Dermis microvascular lymphatic vessel endothelial cell (primary cell): ENCODE results near the gene EPHB2. TPM values are rescaled to one million over a fixed set of nuclear protein-coding genes. Genes with fewer than 3 reads are reported as not detected.

Source experiments
- DNase-seq, 2 donors: peaks; one replicate each; pipeline versions ENCODE4 v3.0.0 to v3.0.0-alpha.2; 2010; ENCODE audit warnings: low read depth in 2 of 2
- total RNA-seq: library from RNA; depleted of rRNA; stranded (reverse); fragments of >200 nt; gene quantifications from 2 replicates; pipeline ENCODE4 v1.2.1, GENCODE V29; 2014

The EPHB2 gene
- total RNA-seq, 1 donor from 2014 or later: 26.6 TPM

GRCh38 chr1:22721122-22721873 is 10.7 kb downstream of the EPHB2 start:
- DNase-seq: no peak

- DNase-seq: no peak
Observed at GRCh38 chr1:22722901-22723550, 12.4 kb downstream of the EPHB2 start.

- DNase-seq: no peak
Observed at GRCh38 chr1:22727873-22728272, 17.2 kb downstream of the EPHB2 start.

GRCh38 chr1:22728751-22729399 is 18.2 kb downstream of the EPHB2 start:
- no peak for DNase-seq

- no peak for DNase-seq
Observed at GRCh38 chr1:22729400-22729773, 18.7 kb downstream of the EPHB2 start.

GRCh38 chr1:22729912-22730311 is 19.3 kb downstream of the EPHB2 start:
- no peak for DNase-seq

- peak in 1 of 2 donors; percentile 45 for DNase-seq
Observed at GRCh38 chr1:22731924-22732720, 21.5 kb downstream of the EPHB2 start.

- DNase-seq: no peak
Observed at GRCh38 chr1:22733643-22734042, 23.0 kb downstream of the EPHB2 start.

- no peak for DNase-seq
Observed at GRCh38 chr1:22736501-22737080, 26.0 kb downstream of the EPHB2 start.

- no peak for DNase-seq
Observed at GRCh38 chr1:22737374-22738068, 26.9 kb downstream of the EPHB2 start.

GRCh38 chr1:22738069-22738435 is 27.4 kb downstream of the EPHB2 start:
- DNase-seq: no peak

GRCh38 chr1:22738522-22738921 is 27.9 kb downstream of the EPHB2 start:
- peak in 1 of 2 donors; percentile 58 for DNase-seq

GRCh38 chr1:22739648-22740385 is 29.2 kb downstream of the EPHB2 start:
- peak; percentile 73 to 91 for DNase-seq

- DNase-seq: no peak
Observed at GRCh38 chr1:22741118-22741517, 30.5 kb downstream of the EPHB2 start.

- peak in 1 of 2 donors; percentile 86 for DNase-seq
Observed at GRCh38 chr1:22745669-22746585, 35.3 kb downstream of the EPHB2 start.

- peak in 1 of 2 donors; percentile 83 for DNase-seq
Observed at GRCh38 chr1:22747021-22747734, 36.5 kb downstream of the EPHB2 start.

GRCh38 chr1:22747735-22748073 is 37.1 kb downstream of the EPHB2 start:
- no peak for DNase-seq

- DNase-seq: no peak
Observed at GRCh38 chr1:22749503-22749902, 38.9 kb downstream of the EPHB2 start.
